ENCODE results near the gene TGFA.

Gene TGFA

DNA sequence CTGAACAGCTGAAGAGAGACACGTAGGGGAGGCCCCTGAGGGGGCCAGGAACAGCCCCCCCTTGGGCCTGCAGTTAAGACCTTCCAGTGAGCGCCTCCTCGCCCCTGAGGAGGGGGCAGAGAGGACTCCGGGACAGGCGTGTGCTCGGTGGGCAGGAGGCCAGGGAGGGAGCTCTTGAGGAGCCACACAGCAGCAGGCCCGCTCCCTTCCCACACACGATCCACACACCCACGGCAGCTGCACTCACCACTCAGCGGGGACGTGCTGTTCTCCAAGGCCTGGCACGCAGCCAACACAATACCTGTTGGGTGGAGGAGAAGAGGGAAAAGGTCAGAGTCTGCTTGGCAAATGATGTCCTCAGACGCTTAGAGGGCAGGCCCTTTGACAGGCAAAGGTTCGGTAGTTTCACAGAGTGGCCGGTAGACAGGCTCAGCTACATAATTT is 39.0 kb downstream of the TGFA start:
- H3K36me3 ChIP-seq (ENCODE audit: insufficient read depth, low read length): no peaks in the 10 kb centered on the region; the same call in 1 of the 2 replicates
- H3K4me2 ChIP-seq (ENCODE audit: low read depth, low read length, poor library complexity, severe bottlenecking): no peak overlapping the region
- H3K9ac ChIP-seq (ENCODE audit: low read depth, low read length, poor library complexity, severe bottlenecking): no peak overlapping the region
- H3F3A ChIP-seq (ENCODE audit: low read depth): no peaks in the 10 kb centered on the region
- no peak overlapping the region for H2AFZ ChIP-seq (ENCODE audit: low read length)
- H3K4me3 ChIP-seq (ENCODE audit: low read length, poor library complexity, severe bottlenecking): no peak overlapping the region
- no peaks in the 10 kb centered on the region for H3K9me2 ChIP-seq (replicated peaks; ENCODE audit: low read depth, low read length)
- no peak for TF ChIP-seq EZH2phosphoT487 (IDR thresholded peaks at IDR 0.05; ENCODE audit: borderline replicate concordance)
- TF ChIP-seq, protein P1, sequence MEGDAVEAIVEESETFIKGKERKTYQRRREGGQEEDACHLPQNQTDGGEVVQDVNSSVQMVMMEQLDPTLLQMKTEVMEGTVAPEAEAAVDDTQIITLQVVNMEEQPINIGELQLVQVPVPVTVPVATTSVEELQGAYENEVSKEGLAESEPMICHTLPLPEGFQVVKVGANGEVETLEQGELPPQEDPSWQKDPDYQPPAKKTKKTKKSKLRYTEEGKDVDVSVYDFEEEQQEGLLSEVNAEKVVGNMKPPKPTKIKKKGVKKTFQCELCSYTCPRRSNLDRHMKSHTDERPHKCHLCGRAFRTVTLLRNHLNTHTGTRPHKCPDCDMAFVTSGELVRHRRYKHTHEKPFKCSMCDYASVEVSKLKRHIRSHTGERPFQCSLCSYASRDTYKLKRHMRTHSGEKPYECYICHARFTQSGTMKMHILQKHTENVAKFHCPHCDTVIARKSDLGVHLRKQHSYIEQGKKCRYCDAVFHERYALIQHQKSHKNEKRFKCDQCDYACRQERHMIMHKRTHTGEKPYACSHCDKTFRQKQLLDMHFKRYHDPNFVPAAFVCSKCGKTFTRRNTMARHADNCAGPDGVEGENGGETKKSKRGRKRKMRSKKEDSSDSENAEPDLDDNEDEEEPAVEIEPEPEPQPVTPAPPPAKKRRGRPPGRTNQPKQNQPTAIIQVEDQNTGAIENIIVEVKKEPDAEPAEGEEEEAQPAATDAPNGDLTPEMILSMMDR (conservative IDR thresholded peaks at IDR 0.05; ENCODE audit: low read length): no peak
- no peaks in the 10 kb centered on the region for H4K20me1 ChIP-seq (ENCODE audit: insufficient read depth, low read length, poor library complexity, severe bottlenecking)
- no peaks in the 10 kb centered on the region for H3K27me3 ChIP-seq (ENCODE audit: insufficient read depth, low read length, poor library complexity, severe bottlenecking)
- H3K9me3 ChIP-seq (ENCODE audit: insufficient read depth, low read depth, low read length): no peaks in the 10 kb centered on the region
- peaks cover 5% of the 10 kb centered on the region for H3K4me1 ChIP-seq (ENCODE audit: insufficient read depth, low read length, poor library complexity, severe bottlenecking)
- H3K79me2 ChIP-seq (ENCODE audit: insufficient read depth, low read length): no peaks in the 10 kb centered on the region

DNA sequence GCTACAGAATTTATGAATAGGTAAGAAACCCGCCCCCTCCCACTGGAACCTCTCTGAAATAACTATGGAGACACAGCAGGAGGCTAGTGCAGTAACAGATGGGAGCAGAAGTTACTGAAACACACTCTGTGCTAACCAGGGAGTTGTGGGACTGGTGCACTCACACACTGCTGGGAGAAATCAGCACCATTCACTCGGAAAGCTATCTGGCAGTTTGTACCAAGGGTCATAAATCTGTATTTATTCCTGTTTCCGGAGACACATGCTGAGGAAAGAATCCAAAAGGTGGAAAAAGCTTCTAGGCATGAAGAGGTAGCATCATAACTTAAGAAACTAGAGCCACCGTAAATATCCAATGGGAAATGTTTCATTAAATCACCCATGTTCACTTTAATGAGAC is 39.9 kb downstream of the TGFA start:
- H3K4me3 ChIP-seq (ENCODE audit: low read length, poor library complexity, severe bottlenecking): no peak overlapping the region
- no peaks in the 10 kb centered on the region for H3K79me2 ChIP-seq (ENCODE audit: insufficient read depth, low read length)
- no peaks in the 10 kb centered on the region for H3F3A ChIP-seq (ENCODE audit: low read depth)
- H3K9me3 ChIP-seq (ENCODE audit: insufficient read depth, low read depth, low read length): no peaks in the 10 kb centered on the region
- no peak overlapping the region for H2AFZ ChIP-seq (ENCODE audit: low read length)
- TF ChIP-seq EZH2phosphoT487 (IDR thresholded peaks at IDR 0.05; ENCODE audit: borderline replicate concordance): no peak
- TF ChIP-seq, protein P1 (conservative IDR thresholded peaks at IDR 0.05; ENCODE audit: low read length): no peak
- no peaks in the 10 kb centered on the region for H3K9me2 ChIP-seq (replicated peaks; ENCODE audit: low read depth, low read length)
- no peaks in the 10 kb centered on the region for H4K20me1 ChIP-seq (ENCODE audit: insufficient read depth, low read length, poor library complexity, severe bottlenecking)
- no peaks in the 10 kb centered on the region; the same call in 1 of the 2 replicates for H3K36me3 ChIP-seq (ENCODE audit: insufficient read depth, low read length)
- H3K4me1 ChIP-seq (ENCODE audit: insufficient read depth, low read length, poor library complexity, severe bottlenecking): peaks cover 5% of the 10 kb centered on the region
- H3K4me2 ChIP-seq (ENCODE audit: low read depth, low read length, poor library complexity, severe bottlenecking): no peak overlapping the region
- H3K27me3 ChIP-seq (ENCODE audit: insufficient read depth, low read length, poor library complexity, severe bottlenecking): no peaks in the 10 kb centered on the region
- H3K9ac ChIP-seq (ENCODE audit: low read depth, low read length, poor library complexity, severe bottlenecking): no peak overlapping the region

DNA sequence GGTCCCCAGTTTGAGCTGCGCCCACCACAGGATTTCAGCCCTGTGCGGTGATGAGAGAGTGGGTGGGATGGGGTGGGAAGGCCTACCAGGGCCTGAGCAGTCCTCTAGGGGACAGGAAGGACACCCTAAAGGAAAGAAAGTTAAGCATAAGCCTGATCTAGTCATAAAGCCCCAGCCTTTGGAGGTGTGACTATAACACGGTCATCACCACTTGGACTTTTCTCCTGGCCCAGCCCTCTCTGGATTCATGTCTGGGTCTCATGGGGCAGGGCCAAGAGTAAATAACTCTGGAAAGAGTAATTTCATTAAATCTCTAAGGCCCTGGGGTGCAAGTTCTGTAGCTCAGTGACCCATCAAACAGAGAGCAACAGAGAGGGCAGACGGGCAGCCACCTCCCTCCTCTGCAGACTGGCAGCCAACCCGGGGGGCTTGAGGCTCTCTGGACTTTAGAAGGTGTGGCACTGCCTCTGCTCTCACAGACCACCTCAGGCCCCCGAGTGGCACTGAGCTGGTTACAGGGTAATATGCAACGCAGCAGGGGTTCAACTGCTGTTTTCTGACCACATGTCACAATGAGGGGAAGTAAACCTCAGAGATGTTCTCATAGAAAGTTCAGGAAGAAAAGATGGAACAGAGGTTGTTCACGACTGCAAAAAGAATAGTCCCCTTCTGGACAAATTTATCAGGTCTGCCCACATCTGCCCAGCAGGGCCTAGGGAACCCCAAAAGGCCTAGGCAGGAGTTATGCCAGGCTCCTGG is 41.5 kb downstream of the TGFA start:
- peaks cover 5% of the 10 kb centered on the region for H3K4me1 ChIP-seq (ENCODE audit: insufficient read depth, low read length, poor library complexity, severe bottlenecking)

More for the DNA sequence above, 41.5 kb downstream of the TGFA start:
- no peaks in the 10 kb centered on the region for H3K27me3 ChIP-seq (ENCODE audit: insufficient read depth, low read length, poor library complexity, severe bottlenecking)
- no peak overlapping the region for H3K9ac ChIP-seq (ENCODE audit: low read depth, low read length, poor library complexity, severe bottlenecking)
- no peaks in the 10 kb centered on the region for H3K9me2 ChIP-seq (replicated peaks; ENCODE audit: low read depth, low read length)
- no peaks in the 10 kb centered on the region for H3K9me3 ChIP-seq (ENCODE audit: insufficient read depth, low read depth, low read length)
- H3K4me2 ChIP-seq (ENCODE audit: low read depth, low read length, poor library complexity, severe bottlenecking): no peak overlapping the region
- H4K20me1 ChIP-seq (ENCODE audit: insufficient read depth, low read length, poor library complexity, severe bottlenecking): no peaks in the 10 kb centered on the region
- no peak overlapping the region for H3K4me3 ChIP-seq (ENCODE audit: low read length, poor library complexity, severe bottlenecking)
- H2AFZ ChIP-seq (ENCODE audit: low read length): no peak overlapping the region
- H3F3A ChIP-seq (ENCODE audit: low read depth): no peaks in the 10 kb centered on the region
- no peaks in the 10 kb centered on the region; the same call in 1 of the 2 replicates for H3K36me3 ChIP-seq (ENCODE audit: insufficient read depth, low read length)
- TF ChIP-seq, protein P1 (conservative IDR thresholded peaks at IDR 0.05; ENCODE audit: low read length): no peak
- no peak for TF ChIP-seq EZH2phosphoT487 (IDR thresholded peaks at IDR 0.05; ENCODE audit: borderline replicate concordance)
- H3K79me2 ChIP-seq (ENCODE audit: insufficient read depth, low read length): no peaks in the 10 kb centered on the region
